Right cardiac atrium (tissue), 5 donors: ENCODE data around the gene GNAS-AS1. TPM values are rescaled to one million over a fixed set of nuclear protein-coding genes. Genes with fewer than 3 reads are reported as not detected.

Source experiments
- ATAC-seq, 2 donors: fragments of 200-7000 bp; cut with Tn5 transposase; one replicate each; pipeline versions ENCODE4 v1.8.0 to v1.9.1; 2020; ENCODE audit warnings: moderate library complexity in 2 of 2, mild to moderate bottlenecking in 1 of 2
- DNase-seq, 3 donors: peaks; one replicate each; pipeline ENCODE4 v3.0.0-alpha.2; 2020
- H3K27ac ChIP-seq: one replicate; pipeline ENCODE4 v1.5.1; 2013; ENCODE audit warnings: mild to moderate bottlenecking, low read length, control low read depth, moderate library complexity
- H3K27me3 ChIP-seq: one replicate; pipeline ENCODE4 v1.6.1; 2013; ENCODE audit not compliant: control insufficient read depth, insufficient read depth
- H3K4me1 ChIP-seq: one replicate; pipeline ENCODE4 v1.6.1; 2013; ENCODE audit warnings: low read length; ENCODE audit not compliant: control insufficient read depth, insufficient read depth
- H3K4me3 ChIP-seq: one replicate; pipeline ENCODE4 v1.5.1; 2013; ENCODE audit warnings: low read length, control low read depth
- H3K9me3 ChIP-seq: one replicate; pipeline ENCODE4 v1.6.1; 2013; ENCODE audit warnings: low read length; ENCODE audit not compliant: control insufficient read depth
- WGBS: extraction: QIAGEN DNeasy Blood & Tissue Kit; methylation state at CpG from one replicate; pipeline ENCODE4 v1.1.7; 2013; 5-methylcytosine and 5-hydroxymethylcytosine counted together
- intact Hi-C, 4 donors: fragments of 100-400 bp; cut with DNase I; formaldehyde crosslinking; loops; one replicate each; pipeline versions ENCODE4 v1.11.0 to v1.14.0; 2022 to 2023
- polyA plus RNA-seq: library from polyadenylated mRNA; stranded (reverse); fragments of 200-250 nt; gene quantifications from one replicate; pipeline ENCODE4 v1.2.3, GENCODE V29; 2013
- total RNA-seq, 4 donors: library from RNA; stranded (reverse); fragmentation: NEBNext Ultra II Directional; extraction: Animal tissue kit (Norgen Biotek cat#: 25700); gene quantifications; one replicate each; pipeline ENCODE4 v1.2.1, GENCODE V29; 2021
- donor health status: healthy with polysubstance abuse.
- donor health status: DM: no; HTN: yes; CAD: no.
- donor health status: DM: no; HTN: no; CAD: no.
- donor health status: DM: no; HTN: yes; CAD: no; lungs with severe emphysema.
- donor health status: DM: yes; HTN: yes; CAD: no.

Gene GNAS-AS1
- total and polyA plus RNA-seq, 5 donors = 0.32 to 0.74 (median 0.50) TPM

GRCh38 chr20:58875111-58875510 is 24.4 kb upstream of the GNAS-AS1 start:
- ATAC-seq (no peak), DNase-seq (no peak)
- H3K4me3 ChIP-seq = no peak overlapping the region
- intact Hi-C loops = loop anchor here in 2 of 4 donors (10.0 kb wide), 2 partner anchors 210 to 580 kb away; no protein-coding TSS in a partner anchor
- no peak overlapping the region for H3K27ac ChIP-seq
- H3K4me1 ChIP-seq = no peaks in the 10 kb centered on the region
- WGBS = 96% methylated on average over 3 of the region's 3 CpGs
- no peaks in the 10 kb centered on the region for H3K27me3 ChIP-seq
- H3K9me3 ChIP-seq = no peaks in the 10 kb centered on the region

GRCh38 chr20:58874469-58874868 is 23.8 kb upstream of the GNAS-AS1 start:
- no peaks in the 10 kb centered on the region for H3K4me1 ChIP-seq
- no peaks in the 10 kb centered on the region for H3K9me3 ChIP-seq
- H3K27me3 ChIP-seq = no peaks in the 10 kb centered on the region
- no peak overlapping the region for H3K27ac ChIP-seq
- DNase-seq (no peak), ATAC-seq (no peak)
- intact Hi-C loops = loop anchor here in 2 of 4 donors (5.0 to 10.0 kb wide), 3 partner anchors 210 to 580 kb away; no protein-coding TSS in a partner anchor
- WGBS = 91% methylated on average over 1 of the region's 1 CpG
- no peak overlapping the region for H3K4me3 ChIP-seq

GRCh38 chr20:58871533-58872102 is 20.9 kb upstream of the GNAS-AS1 start:
- DNase-seq (peak in 1 of 3 donors; percentile 61), ATAC-seq (no peak)
- Histone ChIP-seq H3K27ac (no peak overlapping the region), H3K9me3 (no peaks in the 10 kb centered on the region), H3K27me3 (no peaks in the 10 kb centered on the region), H3K4me3 (no peak overlapping the region), H3K4me1 (no peaks in the 10 kb centered on the region)
- intact Hi-C loops = loop anchor here in 2 of 4 donors (5.0 to 10.0 kb wide), 3 partner anchors 213 to 583 kb away; no protein-coding TSS in a partner anchor
- WGBS = 88% methylated on average over 8 of the region's 8 CpGs

GRCh38 chr20:58870293-58871014 is 19.8 kb upstream of the GNAS-AS1 start:
- ATAC-seq = peak; percentile 82 to 87
- intact Hi-C loops = loop anchor here in 2 of 4 donors (5.0 to 10.0 kb wide), 3 partner anchors 214 to 584 kb away; no protein-coding TSS in a partner anchor

GRCh38 chr20:58869662-58870227 is 19.0 kb upstream of the GNAS-AS1 start:
- Histone ChIP-seq H3K27me3 (no peaks in the 10 kb centered on the region), H3K27ac (no peak overlapping the region), H3K4me1 (no peaks in the 10 kb centered on the region), H3K4me3 (no peak overlapping the region), H3K9me3 (no peaks in the 10 kb centered on the region)
- peak; percentile 19 to 23 for ATAC-seq
- intact Hi-C loops = loop anchor here in 3 of 4 donors (2.0 to 10.0 kb wide), 6 partner anchors 215 to 585 kb away; no protein-coding TSS in a partner anchor
- no peak for DNase-seq
- 79% methylated on average over 7 of the region's 7 CpGs for WGBS

More at GRCh38 chr20:58870293-58871014, 19.8 kb upstream of the GNAS-AS1 start:
- Histone ChIP-seq H3K9me3 (no peaks in the 10 kb centered on the region), H3K27ac (no peak overlapping the region), H3K4me3 (no peak overlapping the region), H3K4me1 (no peaks in the 10 kb centered on the region), H3K27me3 (no peaks in the 10 kb centered on the region)
- peak; percentile 57 to 78 (median 78) for DNase-seq
- 49% methylated on average over 7 of the region's 7 CpGs for WGBS

- no peak for ATAC-seq
- intact Hi-C loops = loop anchor here in 3 of 4 donors (2.0 to 5.0 kb wide), 3 partner anchors 352 to 354 kb away; no protein-coding TSS in a partner anchor
- no peaks in the 10 kb centered on the region for H3K27me3 ChIP-seq
- no peak overlapping the region for H3K4me3 ChIP-seq
- 57% methylated on average over 14 of the region's 14 CpGs for WGBS
- no peaks in the 10 kb centered on the region for H3K4me1 ChIP-seq
- H3K27ac ChIP-seq = no peak overlapping the region
- peak in 1 of 3 donors; percentile 62 for DNase-seq
- H3K9me3 ChIP-seq = no peaks in the 10 kb centered on the region
These were observed 18.1 kb upstream of the GNAS-AS1 start for GRCh38 chr20:58868795-58869194.

- no peaks in the 10 kb centered on the region for H3K4me1 ChIP-seq
- 46% methylated on average over 5 of the region's 5 CpGs for WGBS
- intact Hi-C loops = loop anchor here in 1 of 4 donors (5.0 kb wide), 1 partner anchor 355 kb away; no protein-coding TSS in a partner anchor
- DNase-seq (no peak), ATAC-seq (peak in 1 of 2 donors; percentile 59)
- H3K27me3 ChIP-seq = no peaks in the 10 kb centered on the region
- H3K4me3 ChIP-seq = no peak overlapping the region
- H3K27ac ChIP-seq = no peak overlapping the region
- no peaks in the 10 kb centered on the region for H3K9me3 ChIP-seq
These were observed 16.5 kb upstream of the GNAS-AS1 start for GRCh38 chr20:58867211-58867610.

GRCh38 chr20:58865843-58866242 is 15.1 kb upstream of the GNAS-AS1 start:
- Histone ChIP-seq H3K27ac (no peak overlapping the region), H3K27me3 (no peaks in the 10 kb centered on the region), H3K4me3 (no peak overlapping the region), H3K9me3 (no peaks in the 10 kb centered on the region), H3K4me1 (no peaks in the 10 kb centered on the region)
- DNase-seq (no peak), ATAC-seq (no peak)
- intact Hi-C loops = loop anchor here in 1 of 4 donors (5.0 kb wide), 1 partner anchor 356 kb away; no protein-coding TSS in a partner anchor
- 91% methylated on average over 2 of the region's 2 CpGs for WGBS

- Histone ChIP-seq H3K27me3 (no peaks in the 10 kb centered on the region), H3K4me1 (no peaks in the 10 kb centered on the region), H3K27ac (no peak overlapping the region), H3K9me3 (no peaks in the 10 kb centered on the region), H3K4me3 (no peak overlapping the region)
- 48% methylated on average over 2 of the region's 2 CpGs for WGBS
- DNase-seq (no peak), ATAC-seq (no peak)
- intact Hi-C loops = no loop called here
These were observed 13.6 kb upstream of the GNAS-AS1 start for GRCh38 chr20:58864346-58864745.

- no peaks in the 10 kb centered on the region for H3K27me3 ChIP-seq
- H3K9me3 ChIP-seq = no peaks in the 10 kb centered on the region
- no peak overlapping the region for H3K4me3 ChIP-seq
- WGBS = 78% methylated on average over 7 of the region's 7 CpGs
- H3K27ac ChIP-seq = no peak overlapping the region
- H3K4me1 ChIP-seq = no peaks in the 10 kb centered on the region
- DNase-seq = no peak
- intact Hi-C loops = no loop called here
- ATAC-seq = no peak
These were observed 12.5 kb upstream of the GNAS-AS1 start for GRCh38 chr20:58863044-58863790.
